NCI-H1694 (cell line): ENCODE measurements around the gene GEMIN2.
"Not testable (repeated sequence)": the region's sequence is repeated elsewhere in the genome, so short reads cannot be mapped to it uniquely, and the experiment has no call there.

ENCODE experiments used
- DNase-seq: peaks from one replicate; lab custom pipeline; 2025; lab: John Stamatoyannopoulos, UW

Gene GEMIN2

DNA sequence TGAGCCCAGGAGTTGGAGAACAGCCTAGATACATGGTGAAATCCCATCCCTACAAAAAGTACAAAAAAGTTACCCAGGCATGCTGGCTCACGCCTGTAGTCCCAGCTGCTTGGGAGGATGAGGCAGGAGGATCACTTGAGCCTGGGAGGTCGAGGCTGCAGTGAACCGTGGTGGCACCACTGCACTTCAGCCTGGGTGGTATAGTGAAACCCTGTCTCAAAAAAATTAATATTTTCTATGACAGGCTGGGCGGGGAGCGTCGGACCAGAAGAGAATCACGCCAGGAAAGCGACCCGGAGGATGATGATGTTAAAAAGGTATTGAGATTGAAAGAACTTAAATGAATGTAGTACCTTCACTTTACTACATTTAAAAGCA, 63.0 kb downstream of the GEMIN2 start:
- DNase-seq, result no peak

DNA sequence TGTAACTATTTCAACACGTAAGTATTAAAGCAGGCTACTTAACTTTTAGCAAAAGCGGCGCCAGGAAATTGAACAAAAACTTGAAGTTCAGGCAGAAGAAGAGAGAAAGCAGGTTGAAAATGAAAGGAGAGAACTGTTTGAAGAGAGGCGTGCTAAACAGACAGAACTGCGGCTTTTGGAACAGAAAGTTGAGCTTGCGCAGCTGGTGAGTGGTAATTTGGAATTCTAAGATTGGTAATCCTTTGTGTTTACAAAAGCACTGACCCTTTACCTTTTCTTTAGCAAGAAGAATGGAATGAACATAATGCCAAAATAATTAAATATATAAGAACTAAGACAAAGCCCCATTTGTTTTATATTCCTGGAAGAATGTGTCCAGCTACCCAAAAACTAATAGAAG, 64.9 kb downstream of the GEMIN2 start:
- DNase-seq, result no peak

DNA sequence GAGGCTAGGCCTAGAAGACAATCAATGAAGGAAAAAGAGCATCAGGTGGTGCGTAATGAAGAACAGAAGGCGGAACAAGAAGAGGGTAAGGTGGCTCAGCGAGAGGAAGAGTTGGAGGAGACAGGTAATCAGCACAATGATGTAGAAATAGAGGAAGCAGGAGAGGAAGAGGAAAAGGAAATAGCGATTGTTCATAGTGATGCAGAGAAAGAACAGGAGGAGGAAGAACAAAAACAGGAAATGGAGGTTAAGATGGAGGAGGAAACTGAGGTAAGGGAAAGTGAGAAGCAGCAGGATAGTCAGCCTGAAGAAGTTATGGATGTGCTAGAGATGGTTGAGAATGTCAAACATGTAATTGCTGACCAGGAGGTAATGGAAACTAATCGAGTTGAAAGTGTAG, 66.4 kb downstream of the GEMIN2 start:
- no peak for DNase-seq

DNA sequence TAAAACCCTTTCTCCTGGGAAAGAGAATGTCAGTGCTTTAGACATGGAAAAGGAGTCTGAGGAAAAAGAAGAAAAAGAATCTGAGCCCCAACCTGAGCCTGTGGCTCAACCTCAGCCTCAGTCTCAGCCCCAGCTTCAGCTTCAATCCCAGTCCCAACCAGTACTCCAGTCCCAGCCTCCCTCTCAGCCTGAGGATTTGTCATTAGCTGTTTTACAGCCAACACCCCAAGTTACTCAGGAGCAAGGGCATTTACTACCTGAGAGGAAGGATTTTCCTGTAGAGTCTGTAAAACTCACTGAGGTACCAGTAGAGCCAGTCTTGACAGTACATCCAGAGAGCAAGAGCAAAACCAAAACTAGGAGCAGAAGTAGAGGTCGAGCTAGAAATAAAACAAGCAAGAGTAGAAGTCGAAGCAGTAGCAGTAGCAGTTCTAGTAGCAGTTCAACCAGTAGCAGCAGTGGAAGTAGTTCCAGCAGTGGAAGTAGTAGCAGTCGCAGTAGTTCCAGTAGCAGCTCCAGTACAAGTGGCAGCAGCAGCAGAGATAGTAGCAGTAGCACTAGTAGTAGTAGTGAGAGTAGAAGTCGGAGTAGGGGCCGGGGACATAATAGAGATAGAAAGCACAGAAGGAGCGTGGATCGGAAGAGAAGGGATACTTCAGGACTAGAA, 67.0 kb downstream of the GEMIN2 start:
- DNase-seq, result no peak

DNA sequence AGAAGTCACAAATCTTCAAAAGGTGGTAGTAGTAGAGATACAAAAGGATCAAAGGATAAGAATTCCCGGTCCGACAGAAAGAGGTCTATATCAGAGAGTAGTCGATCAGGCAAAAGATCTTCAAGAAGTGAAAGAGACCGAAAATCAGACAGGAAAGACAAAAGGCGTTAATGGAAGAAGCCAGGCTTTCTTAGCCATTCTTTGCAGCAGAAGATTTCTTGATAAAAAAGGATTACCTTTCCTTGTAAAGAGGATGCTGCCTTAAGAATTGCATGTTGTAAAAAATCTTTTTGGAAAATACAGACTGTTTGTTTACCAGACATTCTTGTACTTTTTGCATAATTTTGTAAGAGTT, 67.5 kb downstream of the GEMIN2 start:
- no peak for DNase-seq

DNA sequence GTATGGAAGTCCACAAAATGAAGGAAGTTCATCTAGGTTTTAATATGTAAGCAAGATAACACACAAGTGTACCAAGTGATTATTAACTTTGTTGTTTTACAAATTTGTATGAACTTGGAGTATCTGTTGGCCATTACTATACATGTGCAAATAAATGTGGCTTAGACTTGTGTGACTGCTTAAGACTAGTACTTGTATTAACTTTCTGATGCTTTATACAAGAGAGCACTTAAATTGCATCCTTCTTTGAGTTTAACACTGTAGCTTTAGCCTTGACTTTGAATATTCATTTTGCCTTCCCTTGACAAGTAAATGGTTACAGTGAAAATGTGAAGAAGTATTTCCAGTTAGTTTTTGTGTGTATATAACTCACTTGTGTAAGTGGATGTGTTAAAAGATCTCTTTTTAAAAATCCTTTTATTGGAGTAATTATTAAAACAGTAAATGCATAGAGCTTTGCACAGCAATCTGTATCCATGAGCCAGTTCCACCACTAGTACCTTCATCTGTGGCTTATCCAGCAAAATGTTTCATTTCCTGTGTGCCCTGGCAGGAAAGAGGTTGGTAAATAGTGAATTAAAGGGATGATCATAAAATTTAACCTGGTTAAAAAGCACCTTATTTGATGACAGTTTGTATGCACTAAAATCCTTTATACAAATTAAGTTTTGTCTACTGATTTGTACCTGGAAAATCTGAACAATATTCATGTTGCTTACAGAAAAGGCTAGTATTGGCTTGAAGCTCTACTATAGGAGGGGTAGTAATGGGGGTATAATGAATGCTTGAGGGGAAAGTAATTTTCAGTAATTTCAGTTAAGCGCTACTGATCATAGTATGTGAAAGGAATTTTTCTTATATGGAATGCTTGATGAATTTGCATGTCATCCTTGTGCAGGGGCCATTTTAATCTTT, 68.9 kb downstream of the GEMIN2 start:
- DNase-seq, result no peak

DNA sequence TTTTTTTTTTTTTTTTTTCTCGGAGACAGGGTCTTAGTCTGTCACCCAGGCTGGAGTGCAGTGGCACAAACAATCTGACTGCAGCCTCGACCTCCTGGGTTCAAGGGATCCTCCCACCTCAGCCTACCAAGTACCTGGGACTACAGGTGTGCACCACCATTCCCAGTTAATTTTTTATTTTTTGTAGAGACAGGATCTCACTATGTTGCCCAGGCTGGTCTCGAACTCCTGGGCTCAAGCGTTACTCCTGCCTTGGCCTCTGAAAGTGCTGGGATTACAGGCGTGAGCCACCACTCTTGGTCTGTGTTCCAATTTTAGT, 69.5 kb downstream of the GEMIN2 start:
- not testable (repeated sequence) for DNase-seq

DNA sequence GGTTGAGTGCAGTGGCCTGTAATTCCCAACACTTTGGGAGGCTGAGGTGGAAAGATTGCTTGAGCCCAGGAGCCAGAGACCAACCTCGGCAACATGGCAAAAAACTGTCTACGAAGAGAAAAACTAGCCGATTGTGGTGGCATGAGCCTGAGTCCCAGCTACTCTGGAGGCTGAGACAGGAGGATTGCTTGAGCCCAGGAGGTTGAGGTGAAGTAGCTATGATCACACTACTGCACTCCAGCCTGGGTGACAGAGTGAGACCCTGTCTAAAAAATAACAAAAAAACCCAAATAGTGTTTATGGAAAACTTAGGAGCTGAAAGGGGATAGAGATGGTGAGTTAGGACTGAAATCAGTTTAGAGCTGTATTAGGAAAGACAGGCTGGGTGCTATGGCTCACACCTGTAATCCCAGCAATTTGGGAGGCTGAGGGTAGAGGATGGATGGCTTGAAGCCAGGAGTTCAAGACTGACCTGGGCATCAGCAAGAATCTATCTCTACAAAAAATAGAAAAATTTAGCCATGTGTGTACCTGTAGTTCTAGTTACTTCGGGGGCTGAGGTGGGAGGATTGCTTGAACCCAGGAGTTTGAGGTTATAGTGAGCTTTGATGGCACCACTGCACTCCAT, 70.6 kb downstream of the GEMIN2 start:
- no peak for DNase-seq

DNA sequence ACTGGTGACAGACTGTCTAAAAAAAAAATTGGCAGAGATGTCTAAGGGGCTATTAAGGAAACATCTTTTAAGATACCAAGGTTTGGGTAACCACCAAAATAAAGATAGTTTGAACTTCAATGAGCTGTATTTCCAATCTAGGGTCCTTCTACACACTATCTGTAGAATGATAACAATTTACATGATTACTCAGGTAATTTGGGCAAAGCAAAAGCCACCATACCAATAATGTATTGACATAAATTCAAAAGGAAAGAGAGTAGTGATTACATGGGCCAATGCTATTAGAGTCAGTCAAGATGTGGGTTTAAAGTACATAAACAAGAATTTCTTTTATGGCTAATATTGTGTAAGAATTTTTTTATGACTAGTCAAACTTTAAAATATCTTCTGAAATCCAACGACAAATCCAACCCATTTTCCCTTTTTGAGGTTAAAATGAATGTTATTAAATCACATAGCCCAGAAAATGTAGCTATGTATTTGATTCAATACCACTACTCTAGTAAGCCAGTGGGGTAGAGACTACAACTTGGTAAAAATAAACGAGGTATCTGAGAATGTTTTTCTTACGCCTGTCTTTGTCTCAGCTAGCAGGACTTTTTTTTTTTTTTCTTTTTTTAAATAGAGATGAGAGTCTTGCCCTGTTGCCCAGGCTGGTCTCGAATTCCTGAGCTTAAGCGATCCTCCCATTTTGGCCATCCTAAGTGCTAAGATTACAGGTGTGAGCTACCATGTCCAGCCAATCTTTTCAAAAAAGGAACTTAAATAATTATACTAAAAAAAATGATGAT, 71.3 kb downstream of the GEMIN2 start:
- no peak for DNase-seq
